ENCODE data around the gene TEDDM1. TPM values are rescaled to one million over a fixed set of nuclear protein-coding genes. Genes with fewer than 3 reads are reported as not detected.

TEDDM1 gene
- total and polyA plus RNA-seq, 10 donors = not detected

- DNase-seq = no peak
- Histone ChIP-seq H3K9me3 (no peaks in the 10 kb centered on the region), H3K4me3 (no peak overlapping the region), H3K36me3 (no peaks in the 10 kb centered on the region), H3K4me1 (no peaks in the 10 kb centered on the region), H3K27me3 (replicated peaks in 1 of 7) (no peaks in the 10 kb centered on the region), H3K27ac (no peak overlapping the region)
- TF ChIP-seq POLR2A (IDR thresholded peaks at IDR 0.05) (no peak), CTCF (IDR thresholded peaks at IDR 0.05 in 8 of 11, conservative IDR thresholded peaks at IDR 0.05 in 3 of 11) (no peak), POLR2AphosphoS5 (IDR thresholded peaks at IDR 0.05) (no peak)
- intact Hi-C loops (cut with DNase I; ENCODE audit: low total_unique reads) = no loop called here
- WGBS, 5 donors = 79 to 96% (median 87%) methylated on average over 6 of the region's 6 CpGs
Observed at GRCh38 chr1:182348961-182349747, 51.3 kb downstream of the TEDDM1 start.

Other genes starting within 250 kb of the TEDDM1 start
- 1,000 to 10,000 TPM in 5 of 7 donors, 100 to 1,000 TPM in 2; 796 to 2,370 (median 1,733) TPM for gene GLUL, start 8.9 kb downstream of the TEDDM1 start, total RNA-seq
- 100 to 1,000 TPM; 113 to 352 (median 297) TPM for gene GLUL, start 8.9 kb downstream of the TEDDM1 start, polyA plus RNA-seq
- gene RGSL1, start 49.5 kb upstream of the TEDDM1 start, total RNA-seq = not detected
- gene RGSL1, start 49.5 kb upstream of the TEDDM1 start, polyA plus RNA-seq = not detected
- gene RNASEL, start 188.6 kb upstream of the TEDDM1 start, total RNA-seq = 10 to 100 TPM; 12.7 to 18.1 (median 16.4) TPM
- 1 to 10 TPM; 5.0 to 7.1 (median 5.5) TPM for gene RNASEL, start 188.6 kb upstream of the TEDDM1 start, polyA plus RNA-seq
- 10 to 100 TPM in 3 of 7 donors, 1 to 10 TPM in 4; 2.6 to 24.2 (median 4.6) TPM for gene RGS16, start 203.7 kb upstream of the TEDDM1 start, total RNA-seq
- 1 to 10 TPM; 2.6 to 4.1 (median 3.0) TPM for gene RGS16, start 203.7 kb upstream of the TEDDM1 start, polyA plus RNA-seq